Measurements from ENCODE around the gene CCDC57. TPM values are rescaled to one million over a fixed set of nuclear protein-coding genes. Genes with fewer than 3 reads are reported as not detected.

CCDC57 gene
- total RNA-seq, 2 experiments from 2014 or later: 56.6 to 64.2 TPM

DNA sequence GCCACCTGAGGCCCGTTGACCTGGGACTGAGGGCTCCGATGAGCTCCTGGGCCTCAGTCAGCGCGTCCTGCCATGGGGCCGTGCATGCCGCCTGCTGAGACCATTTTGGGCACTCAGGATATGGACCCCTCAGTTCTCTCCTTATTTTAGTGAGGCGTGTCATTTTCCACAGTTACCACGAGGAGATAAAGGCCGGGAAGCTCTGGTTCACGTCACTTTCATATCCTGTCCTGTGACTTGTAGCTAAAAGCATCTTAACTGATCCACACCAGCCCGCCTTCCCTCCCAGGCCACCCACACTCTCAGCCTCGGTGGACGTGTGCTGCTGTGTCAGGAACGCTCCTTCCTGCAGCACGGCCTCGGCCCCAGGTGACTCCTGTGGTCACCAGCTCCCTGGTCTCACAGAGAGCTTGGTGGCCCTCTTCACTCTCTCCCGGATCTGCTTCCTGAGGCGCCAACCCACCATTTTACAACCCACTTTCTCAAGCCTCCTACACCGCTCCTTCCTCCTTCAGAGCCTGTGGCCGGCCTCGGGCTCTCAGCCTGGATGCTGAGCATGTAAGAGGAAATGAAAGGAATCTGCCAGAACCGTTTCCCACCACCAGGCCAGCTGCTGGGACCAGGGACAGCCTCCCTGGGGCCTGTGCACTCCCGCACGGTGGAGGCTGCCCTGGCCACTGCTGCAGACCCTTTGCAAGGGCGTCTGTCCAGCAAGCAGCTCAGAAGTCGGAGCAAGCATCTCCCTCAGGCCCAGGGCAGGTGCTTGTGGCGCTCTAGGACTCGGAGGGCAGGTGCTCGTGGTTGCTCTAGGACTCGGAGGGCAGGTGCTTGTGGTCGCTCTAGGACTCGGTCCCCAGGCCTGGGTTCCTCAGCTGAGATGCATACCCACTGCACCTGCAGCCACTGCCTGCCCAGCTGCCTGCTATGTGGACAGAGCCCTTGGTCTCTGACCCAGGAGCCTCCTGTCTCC, 90.7 kb downstream of the CCDC57 start:
- intact Hi-C loops (cut with micrococcal nuclease): no loop called here
- DNase-seq (peak; percentile 46), ATAC-seq (peak; percentile 14)
- POLR2A ChIA-PET: interaction anchor here (0.6 to 2.0 kb wide), 9 partner anchors 9 to 92 kb away, joined by 3 to 10 read pairs (median 3); partner anchors contain the start of gene FASN
- Mint-ChIP-seq H3K27me3 (no peaks in the 10 kb centered on the region), H3K27ac (peak overlapping the region; percentile 93), H3K36me3 (ENCODE audit: low read depth) (peaks cover 20% of the 10 kb centered on the region), H3K4me1 (ENCODE audit: low read depth) (peaks cover 63% of the 10 kb centered on the region), H3K4me3 (peak overlapping the region; percentile 48), H3K9me3 (no peaks in the 10 kb centered on the region)
- CTCF ChIA-PET: interaction anchor here (1.0 to 1.8 kb wide), 4 partner anchors 14 to 92 kb away, joined by 5 to 7 read pairs (median 5); partner anchors contain the start of gene DCXR
- TF ChIP-seq, protein P1, sequence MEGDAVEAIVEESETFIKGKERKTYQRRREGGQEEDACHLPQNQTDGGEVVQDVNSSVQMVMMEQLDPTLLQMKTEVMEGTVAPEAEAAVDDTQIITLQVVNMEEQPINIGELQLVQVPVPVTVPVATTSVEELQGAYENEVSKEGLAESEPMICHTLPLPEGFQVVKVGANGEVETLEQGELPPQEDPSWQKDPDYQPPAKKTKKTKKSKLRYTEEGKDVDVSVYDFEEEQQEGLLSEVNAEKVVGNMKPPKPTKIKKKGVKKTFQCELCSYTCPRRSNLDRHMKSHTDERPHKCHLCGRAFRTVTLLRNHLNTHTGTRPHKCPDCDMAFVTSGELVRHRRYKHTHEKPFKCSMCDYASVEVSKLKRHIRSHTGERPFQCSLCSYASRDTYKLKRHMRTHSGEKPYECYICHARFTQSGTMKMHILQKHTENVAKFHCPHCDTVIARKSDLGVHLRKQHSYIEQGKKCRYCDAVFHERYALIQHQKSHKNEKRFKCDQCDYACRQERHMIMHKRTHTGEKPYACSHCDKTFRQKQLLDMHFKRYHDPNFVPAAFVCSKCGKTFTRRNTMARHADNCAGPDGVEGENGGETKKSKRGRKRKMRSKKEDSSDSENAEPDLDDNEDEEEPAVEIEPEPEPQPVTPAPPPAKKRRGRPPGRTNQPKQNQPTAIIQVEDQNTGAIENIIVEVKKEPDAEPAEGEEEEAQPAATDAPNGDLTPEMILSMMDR (IDR thresholded peaks at IDR 0.05): no peak

DNA sequence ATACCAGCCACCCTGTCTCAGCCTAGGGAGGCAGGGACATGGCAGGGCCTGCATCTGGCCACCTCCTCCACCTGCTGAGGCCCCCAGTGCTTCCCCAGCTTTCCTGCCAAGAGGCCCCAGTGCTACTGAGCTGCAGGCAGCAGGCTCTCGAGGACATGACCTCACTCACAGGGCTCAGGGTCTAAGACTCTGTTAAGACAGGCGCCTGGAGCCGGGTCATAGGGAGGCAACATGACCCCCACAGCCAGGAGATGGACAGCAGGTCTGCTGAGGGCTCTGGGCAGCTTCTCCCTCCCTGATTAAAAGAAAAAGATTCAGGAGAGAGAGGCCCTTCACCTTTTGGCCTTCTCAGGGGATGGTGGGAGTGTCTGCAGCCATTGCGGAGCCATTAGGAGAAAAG, 91.4 kb downstream of the CCDC57 start:
- ChIA-PET CTCF (interaction anchor here (1.0 to 1.8 kb wide), 5 partner anchors 13 to 91 kb away, joined by 3 to 7 read pairs (median 5); partner anchors contain the start of gene DCXR), POLR2A (interaction anchor here (0.6 to 2.0 kb wide), 7 partner anchors 9 to 92 kb away, joined by 3 to 10 read pairs (median 3); partner anchors contain the start of gene FASN)
- Mint-ChIP-seq H3K9me3 (no peaks in the 10 kb centered on the region), H3K4me3 (no peak overlapping the region), H3K36me3 (ENCODE audit: low read depth) (peaks cover 20% of the 10 kb centered on the region), H3K4me1 (ENCODE audit: low read depth) (peaks cover 56% of the 10 kb centered on the region), H3K27ac (peak overlapping the region; percentile 93), H3K27me3 (no peaks in the 10 kb centered on the region)
- intact Hi-C loops (cut with micrococcal nuclease): no loop called here
- TF ChIP-seq, protein P1 (IDR thresholded peaks at IDR 0.05): no peak
- DNase-seq (no peak), ATAC-seq (no peak)

DNA sequence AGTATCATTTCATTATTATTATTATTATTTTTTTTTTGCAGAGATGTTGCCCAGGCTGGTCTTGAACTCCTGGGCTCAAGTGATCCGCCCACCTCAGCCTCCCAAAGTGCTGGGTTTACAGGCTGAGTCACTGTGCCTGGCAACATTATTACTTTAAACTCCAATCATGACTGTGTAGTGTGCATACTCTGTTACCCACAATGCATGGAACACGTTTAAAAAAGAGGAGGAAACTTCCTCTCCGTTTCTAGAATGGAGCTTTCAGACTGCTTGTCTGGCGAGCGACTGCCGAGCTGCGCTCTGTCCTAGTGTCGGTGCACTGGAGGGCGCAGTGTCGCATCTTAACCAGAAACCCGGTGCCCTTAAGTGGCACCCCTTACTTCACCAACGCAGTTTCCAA, 92.5 kb downstream of the CCDC57 start:
- TF ChIP-seq, protein P1 (IDR thresholded peaks at IDR 0.05): no peak
- CTCF ChIA-PET: interaction anchor here (1.1 to 1.8 kb wide), 2 partner anchors 14 to 34 kb away, joined by 3 to 7 read pairs; no protein-coding TSS in a partner anchor
- H3K4me3 Mint-ChIP-seq: peak overlapping the region; percentile 42
- peaks cover 50% of the 10 kb centered on the region for H3K4me1 Mint-ChIP-seq (ENCODE audit: low read depth)
- H3K27ac Mint-ChIP-seq: peak overlapping the region; percentile 84
- POLR2A ChIA-PET: interaction anchor here (0.6 to 2.0 kb wide), 3 partner anchors 11 to 22 kb away, joined by 3 to 10 read pairs (median 5); partner anchors contain the start of gene FASN
- H3K36me3 Mint-ChIP-seq (ENCODE audit: low read depth): peaks cover 18% of the 10 kb centered on the region
- no peaks in the 10 kb centered on the region for H3K9me3 Mint-ChIP-seq
- DNase-seq (peak; percentile 69), ATAC-seq (peak; percentile 80)
- H3K27me3 Mint-ChIP-seq: no peaks in the 10 kb centered on the region
- intact Hi-C loops (cut with micrococcal nuclease): no loop called here

DNA sequence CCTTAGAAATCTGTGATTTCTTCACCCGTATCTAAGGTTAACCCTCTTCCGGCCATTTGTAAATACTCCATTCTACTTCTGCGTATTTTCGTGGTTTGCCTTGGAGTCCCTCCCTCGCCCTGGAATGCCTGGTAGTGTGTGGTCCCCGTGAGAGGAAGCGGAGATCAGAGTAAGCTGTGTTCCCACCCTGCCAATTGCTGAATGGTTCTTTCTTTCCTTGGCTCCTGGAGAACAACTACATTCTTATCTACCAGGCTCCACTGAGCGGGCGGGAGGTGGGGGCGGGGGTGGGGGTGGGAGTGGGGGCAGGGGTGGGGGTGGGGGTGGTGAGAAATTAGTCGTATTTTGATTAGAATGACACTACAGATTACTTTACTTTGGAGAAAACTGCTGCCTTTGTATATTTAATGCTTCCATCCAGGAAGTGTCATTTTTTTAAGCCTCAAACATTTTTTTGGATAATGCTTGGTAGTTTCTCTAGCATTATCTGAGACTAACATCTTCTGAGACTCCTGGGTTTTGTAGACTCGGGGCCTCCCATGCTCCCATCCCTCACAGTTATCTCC, 93.7 kb downstream of the CCDC57 start:
- Mint-ChIP-seq H3K4me3 (no peak overlapping the region), H3K4me1 (ENCODE audit: low read depth) (peaks cover 42% of the 10 kb centered on the region), H3K27me3 (no peaks in the 10 kb centered on the region), H3K36me3 (ENCODE audit: low read depth) (peaks cover 12% of the 10 kb centered on the region), H3K9me3 (no peaks in the 10 kb centered on the region), H3K27ac (no peak overlapping the region)
- ATAC-seq: no peak
- intact Hi-C loops (cut with micrococcal nuclease): no loop called here
- ChIA-PET POLR2A (no interaction called here), CTCF (no interaction called here)
- DNase-seq: no peak
- TF ChIP-seq, protein P1 (IDR thresholded peaks at IDR 0.05): no peak

Measured in activated CD8-positive, alpha-beta T cell treated with anti-CD3 and anti-CD28 coated beads for 36 hours (primary cell).